NCI-H446 (cell line): ENCODE measurements around the gene SCN9A.
A peak's percentile ranks its signal among the peaks of the same experiment; 100 is the strongest.
"Not testable (repeated sequence)": the region's sequence is repeated elsewhere in the genome, so short reads cannot be mapped to it uniquely, and the experiment has no call there.

Source experiments
- DNase-seq, 2 experiments: peaks; one replicate each; lab custom pipeline; 2025; lab: John Stamatoyannopoulos, UW

The SCN9A gene

GRCh38 chr2:166240387-166241313 is 135.1 kb downstream of the SCN9A start:
- DNase-seq, result no peak

- DNase-seq, result no peak
Observed at GRCh38 chr2:166239548-166239947, 136.2 kb downstream of the SCN9A start.

- no peak for DNase-seq
Observed at GRCh38 chr2:166238176-166238575, 137.6 kb downstream of the SCN9A start.

- DNase-seq, result no peak
Observed at GRCh38 chr2:166234112-166234846, 141.5 kb downstream of the SCN9A start.

GRCh38 chr2:166233244-166233643 is 142.5 kb downstream of the SCN9A start:
- no peak for DNase-seq

GRCh38 chr2:166230724-166231070 is 145.0 kb downstream of the SCN9A start:
- DNase-seq, result no peak

GRCh38 chr2:166230024-166230723 is 145.6 kb downstream of the SCN9A start:
- no peak for DNase-seq

- DNase-seq, result no peak
Observed at GRCh38 chr2:166229678-166230023, 146.1 kb downstream of the SCN9A start.

- no peak for DNase-seq
Observed at GRCh38 chr2:166224197-166224596, 151.5 kb downstream of the SCN9A start.

GRCh38 chr2:166223298-166223697 is 152.4 kb downstream of the SCN9A start:
- DNase-seq, result no peak

- DNase-seq, result no peak
Observed at GRCh38 chr2:166211079-166211478, 164.7 kb downstream of the SCN9A start.

GRCh38 chr2:166209944-166210343 is 165.8 kb downstream of the SCN9A start:
- not testable (repeated sequence) for DNase-seq

- DNase-seq, result not testable (repeated sequence)
Observed at GRCh38 chr2:166209367-166209766, 166.4 kb downstream of the SCN9A start.

- not testable (repeated sequence) for DNase-seq
Observed at GRCh38 chr2:166206153-166206552, 169.6 kb downstream of the SCN9A start.

GRCh38 chr2:166202778-166203177 is 173.0 kb downstream of the SCN9A start:
- DNase-seq, result no peak

- DNase-seq, result no peak
Observed at GRCh38 chr2:166197446-166197845, 178.3 kb downstream of the SCN9A start.

- DNase-seq, result no peak
Observed at GRCh38 chr2:166193407-166193806, 182.3 kb downstream of the SCN9A start.

- DNase-seq, result no peak
Observed at GRCh38 chr2:166188084-166188483, 187.7 kb downstream of the SCN9A start.

GRCh38 chr2:166184789-166185188 is 191.0 kb downstream of the SCN9A start:
- no peak for DNase-seq

- DNase-seq, result no peak
Observed at GRCh38 chr2:166181813-166182154, 194.0 kb downstream of the SCN9A start.

- peak; percentile 51 to 66 for DNase-seq
Observed at GRCh38 chr2:166180951-166181812, 194.6 kb downstream of the SCN9A start.

- no peak for DNase-seq
Observed at GRCh38 chr2:166179201-166179600, 196.5 kb downstream of the SCN9A start.
